GM18508 (cell line): ENCODE measurements around the gene NXF1.

Source experiments
- ATAC-seq: cut with Tn5 transposase; IDR thresholded peaks from one replicate; pipeline ENCODE4 v1.9.1; 2021; ENCODE audit warnings: moderate number of reproducible peaks; ENCODE audit not compliant: insufficient read depth, unreplicated experiment

Gene NXF1

DNA sequence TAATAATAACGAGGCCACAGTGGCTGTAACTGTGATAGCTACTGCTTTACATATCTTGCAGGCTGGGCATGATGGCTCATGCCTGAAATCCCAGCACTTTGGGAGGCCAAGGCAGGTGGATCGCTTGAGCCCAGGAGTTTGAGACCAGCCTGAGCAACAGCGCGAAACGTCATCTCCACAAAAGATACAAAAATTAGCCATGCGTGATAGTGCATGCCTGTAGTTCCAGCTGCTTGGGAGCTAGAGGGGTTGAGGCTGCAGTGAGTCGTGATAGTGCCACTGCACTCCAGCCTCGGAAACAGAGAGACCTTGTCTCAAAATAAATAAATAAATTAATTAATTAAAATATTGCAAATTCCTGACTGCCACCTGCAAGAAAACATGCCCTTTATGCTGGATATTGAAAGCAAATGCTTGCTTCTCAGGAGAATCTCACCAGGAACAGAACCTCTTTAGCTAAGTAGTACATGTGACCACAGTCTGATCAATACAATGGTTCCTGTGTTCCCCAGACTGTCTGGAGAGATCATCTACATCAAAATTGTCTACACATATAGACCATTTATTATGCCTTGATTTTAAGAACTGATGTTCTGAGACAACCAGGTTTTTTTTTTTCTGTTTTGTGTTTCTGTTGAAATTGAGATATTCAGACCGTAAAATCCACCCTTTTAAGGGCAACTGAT, 57.6 kb downstream of the NXF1 start:
- ATAC-seq = no peak
